ENCODE data around the gene TSPAN14.
A peak's percentile ranks its signal among the peaks of the same experiment; 100 is the strongest.

GRCh38 chr10:80429521-80429973, 24.6 kb upstream of the TSPAN14 start:
- TF ChIP-seq POLR2AphosphoS5 (IDR thresholded peaks at IDR 0.05) (peak in 1 of 2 donors; percentile 33), POLR2A (IDR thresholded peaks at IDR 0.05) (no peak), EP300 (IDR thresholded peaks at IDR 0.05) (no peak)
- TF ChIP-seq, protein P1, sequence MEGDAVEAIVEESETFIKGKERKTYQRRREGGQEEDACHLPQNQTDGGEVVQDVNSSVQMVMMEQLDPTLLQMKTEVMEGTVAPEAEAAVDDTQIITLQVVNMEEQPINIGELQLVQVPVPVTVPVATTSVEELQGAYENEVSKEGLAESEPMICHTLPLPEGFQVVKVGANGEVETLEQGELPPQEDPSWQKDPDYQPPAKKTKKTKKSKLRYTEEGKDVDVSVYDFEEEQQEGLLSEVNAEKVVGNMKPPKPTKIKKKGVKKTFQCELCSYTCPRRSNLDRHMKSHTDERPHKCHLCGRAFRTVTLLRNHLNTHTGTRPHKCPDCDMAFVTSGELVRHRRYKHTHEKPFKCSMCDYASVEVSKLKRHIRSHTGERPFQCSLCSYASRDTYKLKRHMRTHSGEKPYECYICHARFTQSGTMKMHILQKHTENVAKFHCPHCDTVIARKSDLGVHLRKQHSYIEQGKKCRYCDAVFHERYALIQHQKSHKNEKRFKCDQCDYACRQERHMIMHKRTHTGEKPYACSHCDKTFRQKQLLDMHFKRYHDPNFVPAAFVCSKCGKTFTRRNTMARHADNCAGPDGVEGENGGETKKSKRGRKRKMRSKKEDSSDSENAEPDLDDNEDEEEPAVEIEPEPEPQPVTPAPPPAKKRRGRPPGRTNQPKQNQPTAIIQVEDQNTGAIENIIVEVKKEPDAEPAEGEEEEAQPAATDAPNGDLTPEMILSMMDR (IDR thresholded peaks at IDR 0.05) = peak in 1 of 6 experiments; percentile 21
